GM12878 (cell line): ENCODE measurements around the gene XG.

Source experiments
- EP300 ChIP-seq, 2 experiments: fragments of 150-350 bp in 1 of 2; IDR thresholded peaks; 2 replicates each; pipeline ENCODE4 v1.6.1; 2011 to 2012; ENCODE audit warnings: low read depth in 2 of 2, low read length in 2 of 2, borderline replicate concordance in 1 of 2, improper control_type of control experiment in 1 of 2, inconsistent platforms in 1 of 2; ENCODE audit not compliant: control insufficient read depth in 1 of 2
- EZH2 ChIP-seq: IDR thresholded peaks from 2 replicates; pipeline ENCODE4 v1.6.1; 2012; ENCODE audit warnings: low read depth, mild to moderate bottlenecking, control low read depth, inconsistent platforms, low read length, borderline replicate concordance; ENCODE audit not compliant: control insufficient read depth
- FOXK2 ChIP-seq: fragments of 450-650 bp; IDR thresholded peaks from 2 replicates; pipeline ENCODE4 v1.6.1; 2017; ENCODE audit warnings: mild to moderate bottlenecking, moderate library complexity
- JUND ChIP-seq: IDR thresholded peaks from 2 replicates; pipeline ENCODE4 v1.6.1; 2012; ENCODE audit warnings: low read depth, mild to moderate bottlenecking, low read length, improper control_type of control experiment, moderate library complexity
- MTA2 ChIP-seq: fragments of 450-650 bp; IDR thresholded peaks from 2 replicates; pipeline ENCODE4 v1.6.1; 2016; ENCODE audit warnings: low read depth, mild to moderate bottlenecking, moderate library complexity
- MXI1 ChIP-seq: fragments of 150-350 bp; IDR thresholded peaks from 2 replicates; pipeline ENCODE4 v1.6.1; 2011; ENCODE audit warnings: low read depth, mild to moderate bottlenecking, inconsistent platforms, low read length, improper control_type of control experiment
- POLR2AphosphoS5 ChIP-seq: IDR thresholded peaks from 2 replicates; pipeline ENCODE4 v1.6.1; 2011; ENCODE audit warnings: mild to moderate bottlenecking, low read length, inconsistent platforms
- TF ChIP-seq, protein P1 (sequence below): IDR thresholded peaks from 2 replicates; pipeline ENCODE4 v1.6.1; 2012; ENCODE audit warnings: mild to moderate bottlenecking, low read depth, low read length
- TF ChIP-seq, protein P2 (sequence below): fragments of 450-650 bp; IDR thresholded peaks from 2 replicates; pipeline ENCODE4 v1.6.1; 2017; ENCODE audit warnings: mild to moderate bottlenecking, low read depth, inconsistent platforms; ENCODE audit not compliant: poor library complexity, severe bottlenecking
- TF ChIP-seq, protein P3 (sequence below): IDR thresholded peaks from 2 replicates; pipeline ENCODE4 v1.6.1; 2012; ENCODE audit warnings: low read depth, low read length, improper control_type of control experiment
- TF ChIP-seq, protein P4 (sequence below), 3 experiments: IDR thresholded peaks in 2 of 3; conservative IDR thresholded peaks in 1 of 3; 2 replicates each; pipeline ENCODE4 v1.5.1; 2011; ENCODE audit warnings: low read depth in 3 of 3, low read length in 3 of 3, mild to moderate bottlenecking in 3 of 3, control low read depth in 2 of 3, moderate library complexity in 2 of 3, inconsistent platforms in 1 of 3, mixed read lengths in 1 of 3; ENCODE audit not compliant: control insufficient read depth in 2 of 3, insufficient read depth in 1 of 3; ENCODE audit errors: extremely low read depth in 1 of 3

DNA sequence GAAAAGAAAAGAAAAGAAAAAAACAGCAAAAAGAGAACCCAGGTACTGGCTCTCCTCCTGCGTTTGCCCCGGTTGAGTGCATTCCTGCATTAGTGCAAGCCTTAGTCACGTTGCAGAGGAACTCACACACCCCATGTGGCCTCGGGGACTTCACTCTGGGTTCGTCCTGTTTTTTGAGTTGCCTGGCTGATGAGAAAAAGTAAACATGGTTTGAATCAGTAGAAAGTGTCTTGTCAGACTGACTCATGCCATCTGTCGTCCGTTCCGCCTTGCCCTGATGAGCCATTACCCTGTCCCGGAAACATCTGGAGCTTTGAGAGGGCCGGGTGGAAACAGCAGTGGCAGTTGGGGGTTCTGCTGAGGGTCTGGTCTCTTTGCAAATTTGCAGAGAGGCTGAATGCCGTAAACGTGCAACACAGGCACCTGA is 44.5 kb upstream of the XG start:
- peak; percentile 86 for TF ChIP-seq MXI1
- TF ChIP-seq, protein P1, sequence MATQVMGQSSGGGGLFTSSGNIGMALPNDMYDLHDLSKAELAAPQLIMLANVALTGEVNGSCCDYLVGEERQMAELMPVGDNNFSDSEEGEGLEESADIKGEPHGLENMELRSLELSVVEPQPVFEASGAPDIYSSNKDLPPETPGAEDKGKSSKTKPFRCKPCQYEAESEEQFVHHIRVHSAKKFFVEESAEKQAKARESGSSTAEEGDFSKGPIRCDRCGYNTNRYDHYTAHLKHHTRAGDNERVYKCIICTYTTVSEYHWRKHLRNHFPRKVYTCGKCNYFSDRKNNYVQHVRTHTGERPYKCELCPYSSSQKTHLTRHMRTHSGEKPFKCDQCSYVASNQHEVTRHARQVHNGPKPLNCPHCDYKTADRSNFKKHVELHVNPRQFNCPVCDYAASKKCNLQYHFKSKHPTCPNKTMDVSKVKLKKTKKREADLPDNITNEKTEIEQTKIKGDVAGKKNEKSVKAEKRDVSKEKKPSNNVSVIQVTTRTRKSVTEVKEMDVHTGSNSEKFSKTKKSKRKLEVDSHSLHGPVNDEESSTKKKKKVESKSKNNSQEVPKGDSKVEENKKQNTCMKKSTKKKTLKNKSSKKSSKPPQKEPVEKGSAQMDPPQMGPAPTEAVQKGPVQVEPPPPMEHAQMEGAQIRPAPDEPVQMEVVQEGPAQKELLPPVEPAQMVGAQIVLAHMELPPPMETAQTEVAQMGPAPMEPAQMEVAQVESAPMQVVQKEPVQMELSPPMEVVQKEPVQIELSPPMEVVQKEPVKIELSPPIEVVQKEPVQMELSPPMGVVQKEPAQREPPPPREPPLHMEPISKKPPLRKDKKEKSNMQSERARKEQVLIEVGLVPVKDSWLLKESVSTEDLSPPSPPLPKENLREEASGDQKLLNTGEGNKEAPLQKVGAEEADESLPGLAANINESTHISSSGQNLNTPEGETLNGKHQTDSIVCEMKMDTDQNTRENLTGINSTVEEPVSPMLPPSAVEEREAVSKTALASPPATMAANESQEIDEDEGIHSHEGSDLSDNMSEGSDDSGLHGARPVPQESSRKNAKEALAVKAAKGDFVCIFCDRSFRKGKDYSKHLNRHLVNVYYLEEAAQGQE = no peak
- TF ChIP-seq, protein P2, sequence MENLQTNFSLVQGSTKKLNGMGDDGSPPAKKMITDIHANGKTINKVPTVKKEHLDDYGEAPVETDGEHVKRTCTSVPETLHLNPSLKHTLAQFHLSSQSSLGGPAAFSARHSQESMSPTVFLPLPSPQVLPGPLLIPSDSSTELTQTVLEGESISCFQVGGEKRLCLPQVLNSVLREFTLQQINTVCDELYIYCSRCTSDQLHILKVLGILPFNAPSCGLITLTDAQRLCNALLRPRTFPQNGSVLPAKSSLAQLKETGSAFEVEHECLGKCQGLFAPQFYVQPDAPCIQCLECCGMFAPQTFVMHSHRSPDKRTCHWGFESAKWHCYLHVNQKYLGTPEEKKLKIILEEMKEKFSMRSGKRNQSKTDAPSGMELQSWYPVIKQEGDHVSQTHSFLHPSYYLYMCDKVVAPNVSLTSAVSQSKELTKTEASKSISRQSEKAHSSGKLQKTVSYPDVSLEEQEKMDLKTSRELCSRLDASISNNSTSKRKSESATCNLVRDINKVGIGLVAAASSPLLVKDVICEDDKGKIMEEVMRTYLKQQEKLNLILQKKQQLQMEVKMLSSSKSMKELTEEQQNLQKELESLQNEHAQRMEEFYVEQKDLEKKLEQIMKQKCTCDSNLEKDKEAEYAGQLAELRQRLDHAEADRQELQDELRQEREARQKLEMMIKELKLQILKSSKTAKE = peak; percentile 55
- TF ChIP-seq EZH2 = no peak
- peak; percentile 91 for TF ChIP-seq FOXK2
- TF ChIP-seq, protein P3, sequence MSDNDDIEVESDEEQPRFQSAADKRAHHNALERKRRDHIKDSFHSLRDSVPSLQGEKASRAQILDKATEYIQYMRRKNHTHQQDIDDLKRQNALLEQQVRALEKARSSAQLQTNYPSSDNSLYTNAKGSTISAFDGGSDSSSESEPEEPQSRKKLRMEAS = peak; percentile 42; the same call in 1 of the 2 replicates
- peak; percentile 15 to 78; a peak in 1 of 4 replicates for TF ChIP-seq EP300 (IDR thresholded peaks at IDR 0.05; ENCODE audit: borderline replicate concordance in 1 of 2, control insufficient read depth in 1 of 2, low read depth in 2 of 2, low read length in 2 of 2)
- TF ChIP-seq, protein P4, sequence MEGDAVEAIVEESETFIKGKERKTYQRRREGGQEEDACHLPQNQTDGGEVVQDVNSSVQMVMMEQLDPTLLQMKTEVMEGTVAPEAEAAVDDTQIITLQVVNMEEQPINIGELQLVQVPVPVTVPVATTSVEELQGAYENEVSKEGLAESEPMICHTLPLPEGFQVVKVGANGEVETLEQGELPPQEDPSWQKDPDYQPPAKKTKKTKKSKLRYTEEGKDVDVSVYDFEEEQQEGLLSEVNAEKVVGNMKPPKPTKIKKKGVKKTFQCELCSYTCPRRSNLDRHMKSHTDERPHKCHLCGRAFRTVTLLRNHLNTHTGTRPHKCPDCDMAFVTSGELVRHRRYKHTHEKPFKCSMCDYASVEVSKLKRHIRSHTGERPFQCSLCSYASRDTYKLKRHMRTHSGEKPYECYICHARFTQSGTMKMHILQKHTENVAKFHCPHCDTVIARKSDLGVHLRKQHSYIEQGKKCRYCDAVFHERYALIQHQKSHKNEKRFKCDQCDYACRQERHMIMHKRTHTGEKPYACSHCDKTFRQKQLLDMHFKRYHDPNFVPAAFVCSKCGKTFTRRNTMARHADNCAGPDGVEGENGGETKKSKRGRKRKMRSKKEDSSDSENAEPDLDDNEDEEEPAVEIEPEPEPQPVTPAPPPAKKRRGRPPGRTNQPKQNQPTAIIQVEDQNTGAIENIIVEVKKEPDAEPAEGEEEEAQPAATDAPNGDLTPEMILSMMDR (IDR thresholded peaks at IDR 0.05 in 2 of 3, conservative IDR thresholded peaks at IDR 0.05 in 1 of 3; ENCODE audit: control insufficient read depth in 2 of 3, extremely low read depth in 1 of 3, insufficient read depth in 1 of 3, low read depth in 3 of 3, low read length in 3 of 3) = peak in 2 of 3 experiments; percentile 3 to 38; a peak in 1 of 6 replicates
- TF ChIP-seq JUND = no peak
- TF ChIP-seq POLR2AphosphoS5 = no peak
- TF ChIP-seq MTA2 = peak; percentile 59; the same call in 1 of the 2 replicates
